GM12878 (cell line): Measurements from ENCODE around the gene FAM221B. TPM values are rescaled to one million over a fixed set of nuclear protein-coding genes. Genes with fewer than 3 reads are reported as not detected.

Source experiments
- ATAC-seq: fragments of 200-7000 bp; cut with Tn5 transposase; 3 replicates; pipeline ENCODE4 v1.9.1; 2020; ENCODE audit warnings: mild to moderate bottlenecking, moderate library complexity
- BruUV-seq: library from RNA; stranded (reverse); fragments of 400-500 nt; replicated peaks from 2 replicates; lab custom pipeline; 2021; lab: Mats Ljungman, UMichigan
- CTCF ChIA-PET: fragments of 300-600 bp; sonication (Branson Sonifier 250); formaldehyde crosslinking; extraction: SDS; loops from one replicate; lab custom pipeline; 2021; ENCODE audit warnings: inconsistent platforms; lab: Yijun Ruan, JAX
- POLR2A ChIA-PET: fragments of 350-600 bp; formaldehyde crosslinking; extraction: SDS; loops from one replicate; lab custom pipeline; 2021; ENCODE audit warnings: inconsistent platforms; lab: Charles Lee
- RAD21 ChIA-PET: fragments of 300-600 bp; sonication (Branson Sonifier 250); formaldehyde crosslinking; loops from one replicate; lab custom pipeline; 2023; ENCODE audit warnings: antibody characterized with exemption; ENCODE audit not compliant: unreplicated experiment; lab: Charles Lee
- SMC1A ChIA-PET: fragments of 300-600 bp; sonication (Branson Sonifier 250); formaldehyde crosslinking; loops from one replicate; lab custom pipeline; 2023; ENCODE audit not compliant: unreplicated experiment, uncharacterized antibody; lab: Charles Lee
- DNase-seq: peaks from one replicate; pipeline ENCODE4 v3.0.0-alpha.2; 2011; ENCODE audit warnings: low read depth, low spot score
- FAIRE-seq: peaks from 3 replicates; lab custom pipeline; 2011; peaks lifted over from hg19 to GRCh38; lab: Jason Lieb, UNC
- H2AFZ ChIP-seq: 2 replicates; pipeline ENCODE4 v1.6.0; 2011; ENCODE audit warnings: low read depth, low read length, control low read depth; ENCODE audit not compliant: control insufficient read depth
- H3K27ac ChIP-seq: 2 replicates; pipeline ENCODE4 v1.5.1; 2011; ENCODE audit warnings: control low read depth; ENCODE audit not compliant: control insufficient read depth, insufficient read depth
- H3K27me3 ChIP-seq, 2 experiments: replicated peaks in 1 of 2; 2 replicates each; pipeline versions ENCODE4 v1.6.0 to v1.6.1; 2011; ENCODE audit warnings: low read length in 1 of 2; ENCODE audit not compliant: control insufficient read depth in 2 of 2, insufficient read depth in 2 of 2
- H3K36me3 ChIP-seq, 2 experiments: 2 replicates each; pipeline ENCODE4 v1.5.1; 2011; ENCODE audit warnings: low read length in 1 of 2; ENCODE audit not compliant: control insufficient read depth in 2 of 2, insufficient read depth in 2 of 2
- H3K4me1 ChIP-seq: 2 replicates; pipeline ENCODE4 v1.6.1; 2011; ENCODE audit warnings: mild to moderate bottlenecking, low read length, moderate library complexity, mixed read lengths; ENCODE audit not compliant: control insufficient read depth, insufficient read depth
- H3K4me2 ChIP-seq: 2 replicates; pipeline ENCODE4 v1.6.0; 2011; ENCODE audit warnings: control low read depth; ENCODE audit not compliant: control insufficient read depth, insufficient read depth
- H3K4me3 ChIP-seq: fragments of 200-600 bp; sonication (generic); 2 replicates; pipeline ENCODE4 v1.5.1; 2016
- H3K79me2 ChIP-seq: 2 replicates; pipeline ENCODE4 v1.6.0; 2011; ENCODE audit warnings: low read length; ENCODE audit not compliant: control insufficient read depth, insufficient read depth
- H3K9ac ChIP-seq: 2 replicates; pipeline ENCODE4 v1.8.0; 2011; ENCODE audit warnings: low read length, control low read depth, mixed read lengths; ENCODE audit not compliant: control insufficient read depth, insufficient read depth
- H3K9me3 ChIP-seq: replicated peaks from 3 replicates; pipeline ENCODE4 v1.5.1; 2011; ENCODE audit warnings: mild to moderate bottlenecking, low read length; ENCODE audit not compliant: control insufficient read depth, insufficient read depth
- H4K20me1 ChIP-seq: 2 replicates; pipeline ENCODE4 v1.6.0; 2011; ENCODE audit not compliant: control insufficient read depth, insufficient read depth
- DPF2 ChIP-seq: fragments of 450-650 bp; IDR thresholded peaks from 2 replicates; pipeline ENCODE4 v1.6.1; 2017; ENCODE audit warnings: mild to moderate bottlenecking
- EED ChIP-seq: sonication (generic); IDR thresholded peaks from 2 replicates; pipeline ENCODE4 v1.6.1; 2016; ENCODE audit warnings: antibody characterized with exemption, low read depth
- HDGF ChIP-seq: fragments of 450-650 bp; IDR thresholded peaks from 2 replicates; pipeline ENCODE4 v1.6.1; 2016; ENCODE audit warnings: antibody characterized with exemption
- NFIC ChIP-seq: IDR thresholded peaks from 2 replicates; pipeline ENCODE4 v1.6.1; 2012; ENCODE audit warnings: low read depth, mild to moderate bottlenecking, inconsistent platforms, low read length, moderate library complexity
- PRDM15 ChIP-seq: fragments of 450-650 bp; formaldehyde crosslinking; IDR thresholded peaks from 2 replicates; pipeline ENCODE4 v1.4.0; 2020; ENCODE audit warnings: mild to moderate bottlenecking, moderate library complexity
- RAD51 ChIP-seq: fragments of 450-650 bp; IDR thresholded peaks from 2 replicates; pipeline ENCODE4 v1.6.1; 2016; ENCODE audit warnings: moderate library complexity, mild to moderate bottlenecking, inconsistent platforms
- SREBF2 ChIP-seq: IDR thresholded peaks from 2 replicates; pipeline ENCODE4 v1.6.1; 2012; ENCODE audit warnings: mild to moderate bottlenecking, low read length
- USF1 ChIP-seq: IDR thresholded peaks from 2 replicates; pipeline ENCODE4 v1.6.1; 2011; ENCODE audit warnings: borderline replicate concordance, low read depth, mild to moderate bottlenecking, moderate library complexity, mixed read lengths, low read length; ENCODE audit not compliant: insufficient read depth; ENCODE audit errors: extremely low read length
- WGBS: methylation state at CpG from one replicate; pipeline ENCODE4 v1.1.6; 2016; ENCODE audit warnings: low lambda C conversion rate; ENCODE audit not compliant: insufficient replicate concordance, insufficient coverage; ENCODE audit errors: missing lambda C conversion rate; 5-methylcytosine and 5-hydroxymethylcytosine counted together
- in situ Hi-C: fragments of 300-500 bp; cut with MboI; formaldehyde crosslinking; loops from 9 replicates; pipeline ENCODE4 v1.14.3; 2018; ENCODE audit warnings: mixed read lengths
- intact Hi-C: fragments of 100-400 bp; cut with micrococcal nuclease; formaldehyde crosslinking; loops from one replicate; pipeline ENCODE4 v1.14.2; 2022; ENCODE audit not compliant: unreplicated experiment
- polyA plus RNA-seq, 11 experiments: library from polyadenylated mRNA; depleted of rRNA in 4 of 11; unstranded in 6 of 11; stranded (reverse) in 5 of 11; fragments of >200 nt; fragmentation: Nextera tagmentation in 4 of 11; fragmentation: Illumina TruSeq in 1 of 11; extraction: Ambion mirVana in 4 of 11; extraction: Trizol in 1 of 11; gene quantifications; 1 replicate in 1 of 11; 2 replicates in 10 of 11; pipeline versions ENCODE4 v1.2.1 to v1.2.3, GENCODE V29; 2011 to 2016; ENCODE audit warnings: inconsistent platforms in 2 of 11, missing spikeins in 2 of 11, low read depth in 1 of 11
- total RNA-seq, 4 experiments: library from RNA; depleted of rRNA in 3 of 4; stranded (reverse); fragments of >200 nt in 3 of 4; fragmentation: Illumina TruSeq in 1 of 4; extraction: Trizol in 1 of 4; gene quantifications; 2 replicates each; pipeline versions ENCODE4 v1.2.1 to v1.2.3, GENCODE V29; 2013 to 2021

FAM221B gene
- total and polyA plus RNA-seq, 10 of the 15 experiments (the other 5 are each of a cell fraction or from before 2014, with no cell fraction given) = 0.02 to 0.12 (median 0.04) TPM; not detected in 5

- no peak for TF ChIP-seq USF1
- 0 out of 2 replicates have a peak, but pooled peaks have one; percentile 42 for TF ChIP-seq NFIC
- TF ChIP-seq DPF2 = no peak
- peak; percentile 43; the same call in 1 of the 2 replicates for TF ChIP-seq RAD51
Measured at GRCh38 chr9:35847792-35848572, 19.4 kb upstream of the FAM221B start (continued).

GRCh38 chr9:35845824-35846771 is 17.6 kb upstream of the FAM221B start:
- CTCF ChIA-PET = interaction anchor here (1.1 to 5.4 kb wide), 11 partner anchors 9 to 237 kb away, joined by 3 to 49 read pairs (median 6); partner anchors contain the start of gene HINT2
- Histone ChIP-seq H3K27ac (peak overlapping the region; percentile 77), H3K4me1 (peaks cover 72% of the 10 kb centered on the region), H3K9ac (0 out of 2 replicates have a peak overlapping the region, but pooled peaks have one; percentile 3), H3K4me2 (peak overlapping the region; percentile 57), H3K27me3 (no peaks in the 10 kb centered on the region), H2AFZ (peak overlapping the region; percentile 57), H3K9me3 (no peaks in the 10 kb centered on the region), H3K36me3 (no peaks in the 10 kb centered on the region), H3K79me2 (no peaks in the 10 kb centered on the region), H4K20me1 (no peaks in the 10 kb centered on the region), H3K4me3 (no peak overlapping the region)
- 95% methylated on average over 42 of the region's 53 CpGs for WGBS
- no peak for ATAC-seq
- intact Hi-C loops = no loop called here
- DNase-seq = no peak
- POLR2A ChIA-PET = interaction anchor here (0.6 to 8.0 kb wide), 5 partner anchors 13 to 707 kb away, joined by 4 to 80 read pairs (median 5); partner anchors contain the start of genes FAM221B, HINT2 and TMEM8B
- SMC1A ChIA-PET = interaction anchor here (0.8 to 7.9 kb wide), 6 partner anchors 10 to 36 kb away, joined by 3 to 118 read pairs (median 9); no protein-coding TSS in a partner anchor
- no TSS peak for BruUV-seq
- FAIRE-seq = no peak
- TF ChIP-seq EED (0 out of 2 replicates have a peak, but pooled peaks have one; percentile 19), HDGF (peak; percentile 81; the same call in 1 of the 2 replicates), RAD51 (no peak), PRDM15 (CRISPR knock-in tag) (no peak), SREBF2 (no peak)
- in situ Hi-C loops = no loop called here
- RAD21 ChIA-PET = interaction anchor here (0.5 to 4.7 kb wide), 6 partner anchors 12 to 1720 kb away, joined by 3 to 41 read pairs (median 6); partner anchors contain the start of genes SPAG8 and TMEM8B
